HL-60 (cell line): Measurements from ENCODE around the gene ERICH4.

Experiments used
- DNase-seq, 2 experiments: peaks; one replicate each; pipeline ENCODE4 v3.0.0-alpha.2; 2010 to 2020; ENCODE audit warnings: low read depth in 1 of 2, low spot score in 1 of 2
- H3K27ac ChIP-seq: fragments of 250-450 bp; sonication (Bioruptor Pico); replicated peaks from 2 replicates; pipeline ENCODE4 v1.5.1; 2020; ENCODE audit warnings: mild to moderate bottlenecking, moderate library complexity
- H3K27me3 ChIP-seq: fragments of 250-450 bp; sonication (Bioruptor Pico); 2 replicates; pipeline ENCODE4 v1.5.1; 2021; ENCODE audit warnings: mild to moderate bottlenecking, moderate library complexity; ENCODE audit not compliant: insufficient read depth, poor library complexity, severe bottlenecking
- H3K4me3 ChIP-seq: replicated peaks from 2 replicates; pipeline ENCODE4 v1.5.1; 2011; ENCODE audit warnings: mild to moderate bottlenecking, control low read depth, low read length; ENCODE audit not compliant: insufficient read depth
- CTCF ChIP-seq: IDR thresholded peaks from one replicate; pipeline ENCODE4 v1.5.1; 2011; ENCODE audit warnings: low read length, control low read depth, inconsistent platforms; ENCODE audit not compliant: insufficient read depth
- GABPA ChIP-seq: IDR thresholded peaks from 2 replicates; pipeline ENCODE4 v1.6.1; 2012; ENCODE audit warnings: low read depth
- POLR2AphosphoS5 ChIP-seq: IDR thresholded peaks from 2 replicates; pipeline ENCODE4 v1.6.1; 2012; ENCODE audit warnings: low read depth
- REST ChIP-seq: IDR thresholded peaks from 2 replicates; pipeline ENCODE4 v1.6.1; 2012; ENCODE audit warnings: low read depth; ENCODE audit not compliant: insufficient replicate concordance
- SPI1 ChIP-seq: IDR thresholded peaks from 2 replicates; pipeline ENCODE4 v1.6.1; 2012; ENCODE audit warnings: low read depth, mild to moderate bottlenecking, borderline replicate concordance
- long read RNA-seq: library from polyadenylated mRNA; unstranded; transcript quantifications from one replicate; pipeline ENCODE4 v2.0.0, GENCODE V29; 2020

ERICH4 gene
- long read RNA-seq, result 0 reads

- Histone ChIP-seq H3K4me3 (no peak within 1 kb of the TSS), H3K27me3 (no peaks in the 10 kb centered on the region), H3K27ac (no peak within 1 kb of the TSS)
- no peak for DNase-seq
- TF ChIP-seq CTCF, result no peak
- no peak for TF ChIP-seq POLR2AphosphoS5
- TF ChIP-seq GABPA, result no peak
- TF ChIP-seq REST, result no peak
- no peak for TF ChIP-seq SPI1
Observed at GRCh38 chr19:41442473-41443355, at the start of gene ERICH4. Gene ERICH4, plus strand, starts transcription at chr19:41443156. Its CDS starts 14 bp downstream, at chr19:41443170.

GRCh38 chr19:41395355-41395754 lies 47.6 kb upstream of the ERICH4 start:
- no peak for TF ChIP-seq REST
- no peak for TF ChIP-seq GABPA
- no peak for TF ChIP-seq CTCF
- no peak for TF ChIP-seq SPI1
- no peak for TF ChIP-seq POLR2AphosphoS5
- Histone ChIP-seq H3K27ac (no peak overlapping the region), H3K27me3 (no peaks in the 10 kb centered on the region), H3K4me3 (peak overlapping the region; percentile 69; the same call in 1 of the 2 replicates)
- no peak for DNase-seq

- peak within 1 kb of the TSS; percentile 98 for H3K27ac ChIP-seq
- H3K27me3 ChIP-seq, result no peaks in the 10 kb centered on the region
- H3K4me3 ChIP-seq, result peak within 1 kb of the TSS; percentile 79
- DNase-seq, result peak; percentile 100
- TF ChIP-seq POLR2AphosphoS5 (peak; percentile 52), REST (peak; percentile 45), CTCF (no peak), SPI1 (peak; percentile 57; the same call in 1 of the 2 replicates), GABPA (no peak)
Observed at GRCh38 chr19:41397086-41398049, 45.6 kb upstream of the ERICH4 start, which contains the start of the genes BCKDHA and EXOSC5. Gene BCKDHA, plus strand, starts transcription at chr19:41397818. Its CDS starts 10 bp downstream, at chr19:41397828. Gene EXOSC5, minus strand, starts transcription at chr19:41397359. Its CDS starts 31 bp downstream, at chr19:41397328.
